A673 (cell line): ENCODE measurements around the gene CNIH3. TPM values are rescaled to one million over a fixed set of nuclear protein-coding genes. Genes with fewer than 3 reads are reported as not detected.

Source experiments
- BruUV-seq: library from RNA; stranded (reverse); fragments of 400-500 nt; replicated peaks from 2 replicates; lab custom pipeline; 2021; lab: Mats Ljungman, UMichigan
- CTCF ChIA-PET: fragments of 300-600 bp; sonication (Branson Sonifier 250); formaldehyde crosslinking; loops from one replicate; lab custom pipeline; 2022; ENCODE audit warnings: antibody characterized with exemption; lab: Charles Lee
- POLR2A ChIA-PET: fragments of 300-600 bp; sonication (Branson Sonifier 250); formaldehyde crosslinking; loops from one replicate; lab custom pipeline; 2022; ENCODE audit warnings: antibody characterized with exemption; ENCODE audit not compliant: low non-redundant PET; lab: Charles Lee
- DNase-seq: peaks from one replicate; pipeline ENCODE4 v3.0.0-alpha.2; 2015; ENCODE audit warnings: low spot score
- H3K27ac ChIP-seq: fragments of 200-600 bp; sonication (generic); 2 replicates; pipeline ENCODE4 v1.5.1; 2016; ENCODE audit warnings: mixed run types, low read depth, mild to moderate bottlenecking, mixed read lengths, antibody characterized with exemption, low read length; ENCODE audit not compliant: poor library complexity, severe bottlenecking
- H3K27me3 ChIP-seq: fragments of 200-600 bp; sonication (generic); replicated peaks from 2 replicates; pipeline ENCODE4 v1.6.1; 2017; ENCODE audit warnings: mixed run types, low read depth, mild to moderate bottlenecking, mixed read lengths, antibody characterized with exemption, low read length; ENCODE audit not compliant: insufficient read depth, poor library complexity
- H3K36me3 ChIP-seq: fragments of 200-600 bp; sonication (generic); 2 replicates; pipeline ENCODE4 v1.6.1; 2016; ENCODE audit warnings: mixed run types, mild to moderate bottlenecking, mixed read lengths, antibody characterized with exemption, low read length; ENCODE audit not compliant: insufficient read depth, poor library complexity, severe bottlenecking
- H3K4me1 ChIP-seq: fragments of 200-600 bp; sonication (generic); 2 replicates; pipeline ENCODE4 v1.6.1; 2017; ENCODE audit warnings: mixed run types, mild to moderate bottlenecking, mixed read lengths, antibody characterized with exemption, low read length; ENCODE audit not compliant: insufficient read depth, poor library complexity, severe bottlenecking
- H3K4me3 ChIP-seq: fragments of 200-600 bp; sonication (generic); 2 replicates; pipeline ENCODE4 v1.5.1; 2016; ENCODE audit warnings: low read depth, mixed run types, mild to moderate bottlenecking, mixed read lengths, low read length; ENCODE audit not compliant: poor library complexity, severe bottlenecking
- H3K9me3 ChIP-seq: fragments of 200-600 bp; sonication (generic); 2 replicates; pipeline ENCODE4 v1.6.1; 2016; ENCODE audit warnings: mixed run types, low read depth, mild to moderate bottlenecking, mixed read lengths, antibody characterized with exemption, low read length; ENCODE audit not compliant: poor library complexity, severe bottlenecking
- CTCF ChIP-seq: fragments of 300-800, 200-600 bp; sonication (generic); conservative IDR thresholded peaks from 2 replicates; pipeline ENCODE4 v1.5.1; 2017; ENCODE audit warnings: low read depth, mild to moderate bottlenecking, antibody characterized with exemption, low read length, moderate library complexity, mixed read lengths
- EZH2 ChIP-seq: fragments of 200-600 bp; sonication (generic); IDR thresholded peaks from 2 replicates; pipeline ENCODE4 v1.6.1; 2017; ENCODE audit warnings: borderline replicate concordance, low read depth, mild to moderate bottlenecking, mixed read lengths, antibody characterized with exemption, low read length; ENCODE audit not compliant: poor library complexity, severe bottlenecking
- intact Hi-C: fragments of 100-400 bp; cut with micrococcal nuclease; formaldehyde crosslinking; loops from one replicate; pipeline ENCODE4 v1.10.0; 2022; ENCODE audit not compliant: unreplicated experiment
- total RNA-seq: library from RNA; stranded (reverse); gene quantifications from 2 replicates; pipeline ENCODE4 v1.2.3, GENCODE V29; 2021

The CNIH3 gene
- total RNA-seq, 1 experiment from 2014 or later, result 3.8 TPM

GRCh38 chr1:224753491-224753890, 137.4 kb downstream of the CNIH3 start:
- no TSS peak for BruUV-seq
- intact Hi-C loops, result no loop called here
- no peaks in the 10 kb centered on the region for H3K9me3 ChIP-seq
- no peak for DNase-seq
- no peaks in the 10 kb centered on the region for H3K36me3 ChIP-seq
- no peaks in the 10 kb centered on the region for H3K4me1 ChIP-seq
- POLR2A ChIA-PET, result no interaction called here
- TF ChIP-seq CTCF (no peak), EZH2 (no peak)
- H3K27me3 ChIP-seq, result no peaks in the 10 kb centered on the region
- no peak overlapping the region for H3K4me3 ChIP-seq
- no peak overlapping the region for H3K27ac ChIP-seq
- CTCF ChIA-PET, result no interaction called here

- ChIA-PET POLR2A (interaction anchor here (0.6 kb wide), 1 partner anchor 118 kb away, joined by 4 read pairs; no protein-coding TSS in a partner anchor), CTCF (no interaction called here)
- H3K36me3 ChIP-seq, result no peaks in the 10 kb centered on the region
- no peak overlapping the region for H3K27ac ChIP-seq
- H3K9me3 ChIP-seq, result no peaks in the 10 kb centered on the region
- TF ChIP-seq CTCF, result no peak
- TF ChIP-seq EZH2, result no peak
- no peak overlapping the region for H3K4me3 ChIP-seq
- no peak for DNase-seq
- intact Hi-C loops, result no loop called here
- BruUV-seq, result no TSS peak
- H3K4me1 ChIP-seq, result peaks cover 3% of the 10 kb centered on the region
- H3K27me3 ChIP-seq, result no peaks in the 10 kb centered on the region
These were observed 139.5 kb downstream of the CNIH3 start for GRCh38 chr1:224755586-224755985.

- Histone ChIP-seq H3K9me3 (no peaks in the 10 kb centered on the region), H3K36me3 (no peaks in the 10 kb centered on the region), H3K27me3 (no peaks in the 10 kb centered on the region), H3K4me1 (peaks cover 6% of the 10 kb centered on the region), H3K27ac (no peak overlapping the region), H3K4me3 (no peak overlapping the region)
- no peak for TF ChIP-seq EZH2
- no peak for TF ChIP-seq CTCF
- intact Hi-C loops, result no loop called here
- POLR2A ChIA-PET, result no interaction called here
- no TSS peak for BruUV-seq
- no peak for DNase-seq
- CTCF ChIA-PET, result no interaction called here
These were observed 141.4 kb downstream of the CNIH3 start for GRCh38 chr1:224757508-224757907.
